Urothelium cell line (cell line): ENCODE results near the gene LSAMP.

Source experiments
- DNase-seq: peaks from one replicate; pipeline ENCODE4 v3.0.0; 2011; ENCODE audit warnings: low spot score, mixed read lengths
- FAIRE-seq: peaks from 2 replicates; lab custom pipeline; 2011; peaks lifted over from hg19 to GRCh38; lab: Jason Lieb, UNC

The LSAMP gene

DNA sequence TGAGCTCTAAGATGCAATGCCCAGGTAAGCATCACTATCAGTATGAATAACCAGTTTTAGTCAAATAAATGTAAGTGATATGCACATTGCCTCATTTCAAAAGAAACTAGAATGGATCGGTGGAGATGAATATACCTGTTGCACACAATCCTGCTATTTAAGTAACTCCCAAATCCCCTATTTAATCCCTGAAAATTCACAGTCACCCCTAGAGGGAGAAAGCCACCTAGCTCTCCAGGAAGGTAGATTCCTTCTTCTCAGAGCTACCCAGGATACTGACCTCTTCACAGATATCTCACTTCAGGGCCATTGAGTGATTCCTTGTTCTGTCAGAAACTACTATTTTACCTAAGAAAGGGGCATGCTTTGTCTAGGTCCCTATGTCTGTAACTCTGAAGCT lies 11.7 kb downstream of the LSAMP start:
- FAIRE-seq (no peak), DNase-seq (no peak)

GRCh38 chr3:116432795-116433194 lies 12.5 kb downstream of the LSAMP start:
- DNase-seq (no peak), FAIRE-seq (peak; percentile 9)

DNA sequence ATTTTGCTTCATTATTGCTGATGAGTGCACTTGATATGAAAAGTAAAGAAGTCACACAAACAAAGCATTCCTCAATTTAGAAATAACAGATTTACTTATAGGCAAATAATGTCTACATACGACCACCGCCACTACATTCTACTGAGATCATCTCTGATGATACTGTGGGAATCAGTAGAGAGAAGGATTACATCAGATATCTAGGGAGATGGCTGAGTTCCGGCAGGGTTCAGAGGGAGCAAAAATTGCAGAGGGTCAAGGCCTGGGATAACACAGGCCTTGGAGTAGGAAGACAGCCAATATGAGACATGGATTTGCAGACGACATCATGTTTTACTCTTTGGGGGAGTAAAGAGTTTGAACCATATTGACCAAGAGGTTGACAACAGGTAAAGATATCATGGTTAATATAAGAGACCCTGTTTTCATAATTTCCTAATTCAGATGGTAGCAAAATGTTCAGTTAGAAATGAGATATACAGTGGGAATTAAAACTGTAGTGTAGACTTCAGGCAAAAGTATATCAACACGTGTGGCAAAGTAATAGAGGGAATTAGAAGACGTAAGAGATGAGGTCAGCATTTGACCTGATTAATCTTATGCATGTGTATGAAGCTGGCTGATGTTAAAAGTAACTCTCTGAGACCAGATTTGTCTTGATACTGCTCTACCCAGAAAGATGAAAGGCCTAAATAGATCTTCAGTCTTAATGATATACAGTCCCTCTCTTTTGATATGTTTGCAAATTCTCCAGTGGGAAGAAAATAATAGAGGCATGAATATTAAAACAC lies 15.6 kb downstream of the LSAMP start:
- FAIRE-seq (no peak), DNase-seq (no peak)

DNA sequence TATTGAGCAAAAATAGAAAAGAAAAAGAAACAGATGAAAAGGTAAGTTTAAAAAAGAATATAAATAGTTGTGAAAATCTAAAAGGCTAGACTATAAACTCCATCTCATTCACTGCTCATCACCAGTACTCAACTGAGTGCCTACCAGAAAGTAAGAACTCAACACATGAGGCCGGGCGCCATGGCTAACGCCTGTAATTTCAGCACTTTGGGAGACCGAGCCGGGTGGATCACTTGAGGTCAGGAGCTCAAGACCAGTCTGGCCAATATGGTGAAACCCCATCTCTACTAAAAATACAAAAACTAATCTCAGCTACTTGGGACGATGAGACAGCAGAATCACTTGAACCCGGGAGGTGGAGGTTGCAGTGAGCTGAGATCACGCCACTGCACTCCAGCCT lies 19.3 kb downstream of the LSAMP start:
- DNase-seq = no peak
- no peak for FAIRE-seq

GRCh38 chr3:116425126-116425525 lies 20.2 kb downstream of the LSAMP start:
- no peak for FAIRE-seq
- DNase-seq = no peak

GRCh38 chr3:116423945-116424344 lies 21.3 kb downstream of the LSAMP start:
- FAIRE-seq = no peak

GRCh38 chr3:116423374-116423773 lies 21.9 kb downstream of the LSAMP start:
- FAIRE-seq = no peak
- DNase-seq = no peak

More at GRCh38 chr3:116423945-116424344, 21.3 kb downstream of the LSAMP start:
- DNase-seq = no peak

GRCh38 chr3:116417151-116417550 lies 28.1 kb downstream of the LSAMP start:
- no peak for FAIRE-seq
- DNase-seq = no peak

DNA sequence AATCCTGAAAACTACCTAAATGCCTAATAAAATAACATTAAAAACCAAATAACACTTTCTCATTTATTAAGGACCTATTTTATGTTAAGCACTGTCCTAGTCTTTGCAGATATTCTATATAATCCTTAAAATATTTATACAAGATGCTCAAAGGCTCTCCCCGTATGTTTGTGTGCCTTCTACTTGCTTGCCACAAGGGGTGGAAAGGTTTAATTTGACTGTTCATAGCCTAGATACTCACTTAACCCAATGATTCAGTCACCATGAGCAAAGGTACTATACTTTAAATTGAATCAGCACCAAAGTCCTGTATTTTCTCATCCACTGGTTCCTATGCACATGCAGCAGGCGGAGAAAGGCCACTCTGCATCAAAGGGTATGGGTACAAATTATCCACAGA lies 32.0 kb downstream of the LSAMP start:
- FAIRE-seq = no peak
- no peak for DNase-seq

DNA sequence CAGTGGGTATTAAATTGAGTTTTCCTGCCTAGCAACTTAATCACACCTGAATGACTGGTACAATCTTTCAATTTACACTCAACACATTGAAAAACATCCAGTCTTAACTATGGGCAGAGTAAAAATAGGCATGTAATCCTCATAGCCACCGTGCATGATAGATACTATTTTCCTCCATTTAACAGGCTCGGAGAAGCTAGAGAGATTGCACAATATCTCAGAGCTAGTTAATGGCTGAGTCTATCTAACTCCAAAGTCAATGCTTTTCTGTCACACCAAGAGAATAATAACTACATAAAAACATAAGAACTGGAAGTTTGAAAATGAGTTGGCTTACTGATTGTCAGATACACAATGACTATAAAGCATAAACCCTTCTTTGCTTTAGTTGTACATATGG lies 36.8 kb downstream of the LSAMP start:
- FAIRE-seq (no peak), DNase-seq (no peak)

GRCh38 chr3:116405231-116405630 lies 40.1 kb downstream of the LSAMP start:
- FAIRE-seq (peak; percentile 30), DNase-seq (no peak)

DNA sequence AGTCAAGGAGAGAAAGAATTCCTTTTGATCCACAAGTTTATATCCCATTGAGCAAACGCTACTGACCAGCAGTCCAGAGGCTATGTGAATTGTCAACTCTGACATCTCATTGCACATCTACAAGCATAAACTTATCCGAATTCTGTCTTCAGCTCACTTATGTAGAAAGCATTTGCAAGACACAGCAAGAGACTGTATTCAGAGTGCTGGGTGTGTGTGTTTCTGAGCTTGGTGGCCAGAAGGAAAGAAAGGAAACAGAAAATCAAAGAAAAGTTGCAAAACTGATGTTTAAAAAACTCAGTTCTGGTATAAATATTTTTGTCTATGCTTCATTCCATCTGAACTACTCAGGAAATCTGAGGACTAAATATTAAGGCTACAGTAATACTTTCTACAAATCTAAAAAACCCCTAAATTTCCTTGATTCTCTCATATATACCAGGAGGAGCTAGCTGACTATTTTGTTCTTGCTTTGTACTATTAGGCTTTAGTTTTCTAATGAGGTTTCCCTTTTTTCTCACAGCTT lies 45.5 kb downstream of the LSAMP start:
- FAIRE-seq = no peak
- no peak for DNase-seq

DNA sequence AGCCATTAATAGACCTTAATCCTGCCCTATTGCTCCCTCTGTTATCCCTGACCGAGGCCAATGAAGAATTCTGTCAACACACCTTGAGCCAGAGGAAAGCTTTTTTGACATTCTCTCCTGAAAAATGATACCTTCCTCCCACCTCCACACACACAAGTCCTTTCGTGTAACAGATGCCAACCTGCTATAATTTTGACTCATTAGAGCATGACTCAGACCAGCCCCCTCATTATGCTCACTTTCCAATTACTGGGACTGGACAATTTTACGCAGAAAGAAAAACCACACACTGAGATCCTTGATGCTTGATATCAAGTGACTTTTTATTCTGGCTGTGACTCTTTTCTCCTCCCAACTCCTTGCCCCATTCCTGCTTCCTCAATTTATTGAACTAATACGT lies 50.9 kb downstream of the LSAMP start:
- FAIRE-seq (no peak), DNase-seq (no peak)

- DNase-seq (no peak), FAIRE-seq (no peak)
Measured at GRCh38 chr3:116393199-116393598, 52.1 kb downstream of the LSAMP start.

DNA sequence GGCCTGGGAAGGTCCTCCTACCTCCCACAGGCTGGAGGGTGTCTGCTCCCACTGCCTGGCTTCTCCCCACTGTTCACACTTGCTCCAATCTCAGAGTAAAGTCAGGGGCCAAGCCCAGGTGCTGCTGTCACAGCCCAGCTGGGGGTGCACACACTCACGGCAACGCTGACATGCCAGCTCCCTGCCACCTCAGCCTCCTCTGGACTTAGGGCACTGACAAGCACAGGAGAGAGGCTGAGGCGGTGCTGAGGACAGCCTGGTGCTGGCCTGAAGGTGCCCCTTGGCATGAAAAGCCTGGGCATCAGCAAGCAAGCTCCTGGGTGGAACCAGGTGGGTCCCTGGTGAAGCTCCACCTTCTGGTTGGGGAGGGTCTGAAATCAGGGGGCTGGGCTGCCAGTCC lies 53.0 kb downstream of the LSAMP start:
- FAIRE-seq (no peak), DNase-seq (no peak)

DNA sequence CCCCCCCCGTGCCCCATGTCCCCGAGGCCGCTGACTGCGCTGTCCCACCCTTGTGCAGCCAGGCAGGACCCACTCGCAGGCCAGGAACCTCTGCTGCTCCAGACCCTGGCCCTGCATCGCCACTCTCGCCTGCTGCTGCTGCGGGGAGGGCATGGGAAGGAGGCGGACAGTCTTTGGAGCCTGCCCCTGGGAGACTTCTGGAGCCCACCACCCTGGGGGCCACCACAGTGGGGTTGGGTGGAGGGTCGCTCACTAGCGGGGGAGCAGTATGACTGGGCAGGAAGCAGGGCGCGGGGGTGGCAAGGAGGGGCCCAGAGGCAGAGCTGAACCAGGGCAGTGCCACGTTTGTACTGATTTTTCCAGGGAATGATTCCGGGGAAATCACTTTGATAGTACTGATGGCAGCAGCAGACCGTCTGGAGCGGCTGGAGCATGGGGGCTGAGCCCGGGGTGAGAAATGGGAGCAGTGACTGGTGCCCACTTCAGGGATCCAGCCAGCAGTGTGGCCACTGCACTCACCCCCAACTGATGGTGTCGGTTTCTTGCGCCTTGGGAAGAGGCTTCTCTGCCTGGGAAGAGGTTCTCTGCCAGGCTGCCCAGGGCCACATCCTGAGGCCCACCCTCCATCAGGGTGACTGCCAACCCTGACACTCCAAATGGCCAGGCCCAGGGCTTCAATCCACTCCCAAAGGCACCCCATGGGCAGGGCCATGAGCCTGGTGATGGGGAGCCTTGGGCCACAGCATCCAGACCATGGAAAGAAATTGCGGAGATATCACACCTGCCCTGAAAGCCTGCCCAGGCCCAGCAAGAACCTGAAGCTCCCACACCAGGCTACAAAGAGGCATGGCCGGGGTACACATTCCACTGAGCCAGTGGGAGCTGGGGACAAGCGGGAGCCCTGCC lies 53.7 kb downstream of the LSAMP start:
- DNase-seq (no peak), FAIRE-seq (no peak)

DNA sequence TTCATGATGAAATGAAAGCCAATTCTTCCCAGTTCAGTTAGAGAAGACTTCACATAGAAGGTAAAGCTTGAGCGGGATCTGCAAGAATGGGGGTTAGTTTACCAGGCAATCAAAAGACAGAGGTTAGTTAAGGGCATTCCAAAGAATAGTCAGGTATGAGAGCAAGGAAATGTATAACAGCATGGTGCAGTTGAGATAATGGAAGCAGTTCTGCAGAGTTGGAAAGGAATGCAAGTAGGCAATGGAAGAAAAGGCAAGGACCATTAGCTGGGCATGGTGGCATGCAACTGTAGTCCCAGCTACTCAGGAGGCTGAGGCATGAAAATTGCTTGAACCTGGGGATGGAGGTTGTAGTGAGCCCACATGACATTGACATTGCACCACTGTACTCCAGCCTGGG lies 55.0 kb downstream of the LSAMP start:
- DNase-seq = no peak
- no peak for FAIRE-seq

DNA sequence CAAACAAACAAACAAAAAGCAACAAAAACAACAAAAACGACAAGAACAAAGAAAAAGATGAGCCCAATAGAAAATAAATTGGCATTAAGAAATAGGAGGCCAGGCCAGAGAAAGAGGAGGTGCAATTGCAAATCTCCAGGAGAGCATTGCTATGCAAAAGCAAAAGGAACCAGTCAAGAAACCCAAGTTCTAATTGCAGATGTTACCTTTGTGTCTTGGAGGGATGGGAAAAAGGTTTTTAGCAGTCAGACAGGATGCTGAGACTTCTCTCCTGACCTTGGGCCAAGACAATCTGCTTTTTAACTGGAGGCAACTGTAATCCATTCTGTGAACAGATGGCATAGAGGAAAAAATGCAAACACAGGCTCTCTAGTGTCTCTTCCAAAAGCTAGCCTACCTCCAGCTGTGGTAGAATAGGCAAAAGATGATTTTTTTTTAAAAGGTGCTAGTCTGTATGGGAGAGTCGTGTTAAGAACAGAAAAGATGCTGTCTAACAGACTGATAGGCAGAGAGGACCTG lies 56.4 kb downstream of the LSAMP start:
- FAIRE-seq (no peak), DNase-seq (no peak)

- FAIRE-seq (no peak), DNase-seq (no peak)
Measured at GRCh38 chr3:116386168-116386567, 59.1 kb downstream of the LSAMP start.

GRCh38 chr3:116384717-116385116 lies 60.6 kb downstream of the LSAMP start:
- FAIRE-seq = no peak
- DNase-seq = no peak

DNA sequence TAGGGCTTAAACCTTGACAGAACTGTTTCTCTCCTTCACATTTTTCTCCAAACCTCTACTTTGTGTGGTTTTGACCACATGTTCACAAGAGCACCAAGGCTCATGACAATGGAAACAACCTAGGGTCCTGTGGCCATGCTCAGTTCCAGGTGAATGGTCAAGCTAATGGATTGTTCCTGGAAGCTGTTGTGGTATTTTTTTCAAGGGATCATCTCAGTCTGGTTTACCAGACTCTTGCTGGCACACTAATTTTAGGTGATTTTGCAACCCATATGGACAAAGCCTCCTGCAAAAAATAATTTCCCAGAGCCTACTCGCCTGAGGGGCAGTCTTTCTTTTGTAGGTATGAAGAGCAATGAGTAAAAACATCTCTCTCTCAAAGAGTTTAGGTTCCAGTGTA lies 67.2 kb downstream of the LSAMP start:
- no peak for DNase-seq
- FAIRE-seq = no peak

DNA sequence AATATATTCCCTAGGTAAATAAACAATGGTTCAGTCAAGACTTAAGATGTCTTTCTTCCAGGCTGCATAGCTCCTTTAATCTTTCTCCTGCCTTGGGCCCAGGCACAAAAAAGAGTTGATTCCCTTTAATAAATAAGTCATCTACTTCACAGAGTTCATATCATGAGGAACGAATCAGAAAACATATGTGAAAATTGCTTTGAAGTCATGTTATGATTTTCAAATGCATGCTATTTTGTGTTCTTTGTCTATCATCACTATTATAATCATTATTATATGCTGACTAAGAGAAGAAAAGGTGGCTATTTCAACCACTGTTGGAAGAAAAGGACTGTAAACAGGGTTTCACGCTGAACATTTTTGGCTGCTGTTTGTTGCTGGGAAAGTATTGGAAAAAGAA lies 70.4 kb downstream of the LSAMP start:
- FAIRE-seq (no peak), DNase-seq (no peak)
